Loucy (cell line): ENCODE data around the gene CNIH1.
"Not testable (repeated sequence)": the region's sequence is repeated elsewhere in the genome, so short reads cannot be mapped to it uniquely, and the experiment has no call there.

Experiments used
- H2AFZ ChIP-seq: fragments of 200-600 bp; sonication (generic); 2 replicates; pipeline ENCODE4 v1.6.0; 2016; ENCODE audit warnings: antibody characterized with exemption, mild to moderate bottlenecking, low read length, moderate library complexity
- H3F3A ChIP-seq: fragments of 200-600 bp; 2 replicates; pipeline ENCODE4 v1.6.0; 2016; ENCODE audit warnings: antibody characterized with exemption, low read depth, mild to moderate bottlenecking
- H3K27me3 ChIP-seq: fragments of 200-600 bp; sonication (generic); 2 replicates; pipeline ENCODE4 v1.6.1; 2014; ENCODE audit warnings: low read length, mild to moderate bottlenecking; ENCODE audit not compliant: insufficient read depth, poor library complexity, severe bottlenecking
- H3K36me3 ChIP-seq: fragments of 200-600 bp; sonication (generic); 2 replicates; pipeline ENCODE4 v1.6.1; 2016; ENCODE audit warnings: low read length; ENCODE audit not compliant: insufficient read depth
- H3K4me1 ChIP-seq: fragments of 200-600 bp; sonication (generic); 2 replicates; pipeline ENCODE4 v1.5.1; 2014; ENCODE audit warnings: low read length, mild to moderate bottlenecking; ENCODE audit not compliant: insufficient read depth, poor library complexity, severe bottlenecking
- H3K4me2 ChIP-seq: fragments of 200-600 bp; sonication (generic); 2 replicates; pipeline ENCODE4 v1.6.0; 2014; ENCODE audit warnings: antibody characterized with exemption, low read length, low read depth, mild to moderate bottlenecking; ENCODE audit not compliant: poor library complexity, severe bottlenecking
- H3K4me3 ChIP-seq: fragments of 200-600 bp; sonication (generic); 2 replicates; pipeline ENCODE4 v1.5.1; 2014; ENCODE audit warnings: low read length, mild to moderate bottlenecking, mixed read lengths; ENCODE audit not compliant: poor library complexity, severe bottlenecking
- H3K79me2 ChIP-seq: fragments of 200-600 bp; sonication (generic); 2 replicates; pipeline ENCODE4 v1.6.1; 2014; ENCODE audit warnings: low read length; ENCODE audit not compliant: insufficient read depth
- H3K9ac ChIP-seq: fragments of 200-600 bp; sonication (generic); 2 replicates; pipeline ENCODE4 v1.6.0; 2014; ENCODE audit warnings: mild to moderate bottlenecking, low read depth, low read length, moderate library complexity; ENCODE audit not compliant: poor library complexity, severe bottlenecking
- H3K9me2 ChIP-seq: fragments of 200-600 bp; sonication (generic); replicated peaks from 2 replicates; pipeline ENCODE4 v1.6.1; 2016; ENCODE audit warnings: low read depth, low read length, mixed read lengths
- H3K9me3 ChIP-seq: fragments of 200-600 bp; sonication (generic); 2 replicates; pipeline ENCODE4 v1.6.1; 2014; ENCODE audit warnings: mild to moderate bottlenecking, antibody characterized with exemption, low read length, low read depth; ENCODE audit not compliant: insufficient read depth
- H4K20me1 ChIP-seq: fragments of 200-600 bp; sonication (generic); 2 replicates; pipeline ENCODE4 v1.6.0; 2014; ENCODE audit warnings: antibody characterized with exemption, low read length, mild to moderate bottlenecking; ENCODE audit not compliant: insufficient read depth, poor library complexity, severe bottlenecking
- EZH2phosphoT487 ChIP-seq: fragments of 200-600 bp; IDR thresholded peaks from 2 replicates; pipeline ENCODE4 v1.6.1; 2018; ENCODE audit warnings: antibody characterized with exemption, mild to moderate bottlenecking, moderate library complexity, borderline replicate concordance
- TF ChIP-seq, protein P1 (sequence below): fragments of 200-600 bp; sonication (generic); conservative IDR thresholded peaks from 2 replicates; pipeline ENCODE4 v1.5.1; 2014; ENCODE audit warnings: mild to moderate bottlenecking, antibody characterized with exemption, low read length

CNIH1 gene

DNA sequence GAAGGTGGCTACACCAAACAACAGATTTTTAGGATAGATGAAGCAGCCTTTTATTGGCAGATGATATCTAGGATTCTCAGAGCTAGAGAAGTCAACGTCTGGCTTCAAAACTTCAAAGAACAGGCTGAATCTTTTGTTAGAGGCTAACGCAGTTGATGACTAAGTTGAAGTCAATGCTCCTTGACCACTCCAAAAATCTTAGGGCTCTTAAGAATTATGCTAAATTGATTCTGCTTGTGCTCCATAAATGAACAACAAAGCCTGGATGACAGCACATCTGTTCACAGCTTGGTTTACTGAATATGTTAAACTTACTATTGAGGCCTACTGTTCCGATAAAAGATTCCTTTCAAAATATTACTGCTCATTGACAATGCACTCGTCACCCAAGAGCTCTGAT is 57.3 kb downstream of the CNIH1 start:
- Histone ChIP-seq H3K36me3 (no peaks in the 10 kb centered on the region), H3K79me2 (no peaks in the 10 kb centered on the region)
- TF ChIP-seq EZH2phosphoT487 = no peak

DNA sequence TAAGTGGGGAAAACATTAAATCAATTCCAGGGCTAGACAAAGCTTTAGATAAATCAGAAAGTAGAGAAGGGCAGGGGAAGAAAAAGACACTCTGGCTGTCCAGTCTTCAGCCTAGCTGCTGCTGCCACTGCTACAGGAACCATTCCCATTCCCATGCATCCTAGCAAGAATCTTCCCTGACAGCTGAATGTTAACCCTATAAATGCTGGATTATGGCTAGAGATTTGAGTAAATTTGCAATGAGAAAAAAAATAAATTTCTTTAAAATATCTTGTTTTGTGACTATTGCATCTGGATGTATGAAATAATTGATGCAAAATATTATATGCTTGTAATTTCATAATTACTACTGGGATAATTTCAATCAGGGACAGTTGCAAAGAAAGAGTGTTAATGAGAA is 59.4 kb downstream of the CNIH1 start:
- Histone ChIP-seq H3K9me3 (no peaks in the 10 kb centered on the region), H3K9me2 (no peaks in the 10 kb centered on the region), H3K4me3 (no peak overlapping the region), H3K4me1 (peaks cover 4% of the 10 kb centered on the region), H3K36me3 (no peaks in the 10 kb centered on the region), H3F3A (no peaks in the 10 kb centered on the region), H3K79me2 (no peaks in the 10 kb centered on the region), H3K4me2 (no peak overlapping the region), H3K27me3 (no peaks in the 10 kb centered on the region), H3K9ac (no peak overlapping the region), H4K20me1 (no peaks in the 10 kb centered on the region), H2AFZ (no peak overlapping the region)
- TF ChIP-seq, protein P1, sequence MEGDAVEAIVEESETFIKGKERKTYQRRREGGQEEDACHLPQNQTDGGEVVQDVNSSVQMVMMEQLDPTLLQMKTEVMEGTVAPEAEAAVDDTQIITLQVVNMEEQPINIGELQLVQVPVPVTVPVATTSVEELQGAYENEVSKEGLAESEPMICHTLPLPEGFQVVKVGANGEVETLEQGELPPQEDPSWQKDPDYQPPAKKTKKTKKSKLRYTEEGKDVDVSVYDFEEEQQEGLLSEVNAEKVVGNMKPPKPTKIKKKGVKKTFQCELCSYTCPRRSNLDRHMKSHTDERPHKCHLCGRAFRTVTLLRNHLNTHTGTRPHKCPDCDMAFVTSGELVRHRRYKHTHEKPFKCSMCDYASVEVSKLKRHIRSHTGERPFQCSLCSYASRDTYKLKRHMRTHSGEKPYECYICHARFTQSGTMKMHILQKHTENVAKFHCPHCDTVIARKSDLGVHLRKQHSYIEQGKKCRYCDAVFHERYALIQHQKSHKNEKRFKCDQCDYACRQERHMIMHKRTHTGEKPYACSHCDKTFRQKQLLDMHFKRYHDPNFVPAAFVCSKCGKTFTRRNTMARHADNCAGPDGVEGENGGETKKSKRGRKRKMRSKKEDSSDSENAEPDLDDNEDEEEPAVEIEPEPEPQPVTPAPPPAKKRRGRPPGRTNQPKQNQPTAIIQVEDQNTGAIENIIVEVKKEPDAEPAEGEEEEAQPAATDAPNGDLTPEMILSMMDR = no peak
- TF ChIP-seq EZH2phosphoT487 = no peak

More for the DNA sequence above, 57.3 kb downstream of the CNIH1 start:
- Histone ChIP-seq H3K9me2 (no peaks in the 10 kb centered on the region), H3K4me1 (no peaks in the 10 kb centered on the region), H3K4me3 (no peak overlapping the region), H4K20me1 (no peaks in the 10 kb centered on the region), H2AFZ (no peak overlapping the region), H3F3A (no peaks in the 10 kb centered on the region), H3K27me3 (no peaks in the 10 kb centered on the region), H3K9ac (no peak overlapping the region), H3K9me3 (no peaks in the 10 kb centered on the region), H3K4me2 (no peak overlapping the region)

DNA sequence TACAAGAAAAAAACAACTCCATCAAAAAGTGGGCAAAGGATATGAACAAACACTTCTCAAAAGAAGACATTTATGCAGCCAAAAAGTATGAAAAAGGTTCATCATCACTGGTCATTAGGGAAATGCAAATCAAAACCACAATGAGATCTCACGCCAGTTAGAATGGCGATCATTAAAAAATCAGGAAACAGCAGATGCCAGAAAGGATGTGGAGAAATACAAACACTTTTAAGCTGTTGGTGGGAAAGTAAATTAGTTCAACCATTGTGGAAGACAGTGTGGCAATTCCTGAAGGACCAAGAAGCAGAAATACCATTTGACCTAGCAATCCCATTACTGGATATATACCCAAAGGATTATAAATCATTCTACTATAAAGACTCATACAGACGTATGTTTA is 60.6 kb downstream of the CNIH1 start:
- H3K36me3 ChIP-seq, H2AFZ ChIP-seq, H3K9ac ChIP-seq: not testable (repeated sequence)

DNA sequence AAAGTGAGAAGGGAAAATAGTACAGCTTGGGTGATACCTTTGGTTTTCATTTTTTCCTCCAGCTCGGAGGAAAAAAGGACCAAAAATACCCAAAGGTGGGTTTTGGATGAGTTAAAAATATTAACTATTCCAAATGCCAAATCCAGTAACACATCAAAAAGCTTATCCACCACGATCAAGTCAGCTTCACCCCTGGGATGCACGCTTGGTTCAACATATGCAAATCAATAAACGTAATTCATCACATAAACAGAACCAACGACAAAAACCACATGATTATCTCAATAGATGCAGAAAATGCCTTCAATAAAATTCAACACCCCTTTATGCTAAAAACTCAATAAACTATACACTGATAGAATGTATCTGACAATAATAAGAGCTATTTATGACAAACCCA is 62.3 kb downstream of the CNIH1 start:
- H3K4me1 ChIP-seq, H3K9me2 ChIP-seq, H3K9me3 ChIP-seq, H3K79me2 ChIP-seq, H2AFZ ChIP-seq, H3K9ac ChIP-seq, H3K4me2 ChIP-seq, H3K27me3 ChIP-seq, H3K36me3 ChIP-seq, H3K4me3 ChIP-seq, H3F3A ChIP-seq, H4K20me1 ChIP-seq: not testable (repeated sequence)

More for the DNA sequence above, 60.6 kb downstream of the CNIH1 start:
- H3K9me2 ChIP-seq, H3K27me3 ChIP-seq, H3K4me1 ChIP-seq, H3F3A ChIP-seq, H3K79me2 ChIP-seq, H3K9me3 ChIP-seq, H3K4me2 ChIP-seq, H4K20me1 ChIP-seq, H3K4me3 ChIP-seq: not testable (repeated sequence)

DNA sequence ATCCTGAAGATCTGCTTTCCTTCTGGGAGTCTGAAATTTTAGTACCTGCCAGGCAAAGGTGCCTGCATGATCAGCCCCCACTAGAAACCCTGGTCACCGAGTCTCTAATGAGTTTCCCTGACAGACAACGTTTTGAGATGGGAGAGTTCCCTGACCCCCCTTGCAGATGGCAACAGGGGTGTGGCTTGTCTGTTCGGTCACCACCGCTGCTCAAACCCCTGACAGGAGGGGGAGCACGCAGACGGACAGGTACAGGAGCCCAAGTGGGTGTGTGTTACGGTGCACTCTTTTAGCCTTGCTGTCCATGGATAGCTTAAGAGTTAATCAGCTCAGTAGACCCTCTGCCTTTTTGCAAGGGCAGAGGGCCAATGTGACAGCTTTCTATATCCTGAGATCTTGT is 63.7 kb downstream of the CNIH1 start:
- Histone ChIP-seq H3K36me3 (no peaks in the 10 kb centered on the region), H3F3A (no peaks in the 10 kb centered on the region), H3K79me2 (no peaks in the 10 kb centered on the region), H3K9me3 (no peaks in the 10 kb centered on the region), H3K4me2 (no peak overlapping the region), H3K9me2 (no peaks in the 10 kb centered on the region), H3K27me3 (no peaks in the 10 kb centered on the region), H2AFZ (no peak overlapping the region), H3K9ac (no peak overlapping the region), H4K20me1 (no peaks in the 10 kb centered on the region), H3K4me1 (peaks cover 4% of the 10 kb centered on the region), H3K4me3 (no peak overlapping the region)
- TF ChIP-seq, protein P1 = no peak
